SIG-M5 treated with dmso at 0.1 percent for 504 hours (cell line): Measurements from ENCODE around the gene NUP54.
A peak's percentile ranks its signal among the peaks of the same experiment; 100 is the strongest.

Source experiments
- DNase-seq: peaks from one replicate; lab custom pipeline; 2025; ENCODE audit not compliant: unreplicated experiment; lab: John Stamatoyannopoulos, UW

The NUP54 gene, protein sequence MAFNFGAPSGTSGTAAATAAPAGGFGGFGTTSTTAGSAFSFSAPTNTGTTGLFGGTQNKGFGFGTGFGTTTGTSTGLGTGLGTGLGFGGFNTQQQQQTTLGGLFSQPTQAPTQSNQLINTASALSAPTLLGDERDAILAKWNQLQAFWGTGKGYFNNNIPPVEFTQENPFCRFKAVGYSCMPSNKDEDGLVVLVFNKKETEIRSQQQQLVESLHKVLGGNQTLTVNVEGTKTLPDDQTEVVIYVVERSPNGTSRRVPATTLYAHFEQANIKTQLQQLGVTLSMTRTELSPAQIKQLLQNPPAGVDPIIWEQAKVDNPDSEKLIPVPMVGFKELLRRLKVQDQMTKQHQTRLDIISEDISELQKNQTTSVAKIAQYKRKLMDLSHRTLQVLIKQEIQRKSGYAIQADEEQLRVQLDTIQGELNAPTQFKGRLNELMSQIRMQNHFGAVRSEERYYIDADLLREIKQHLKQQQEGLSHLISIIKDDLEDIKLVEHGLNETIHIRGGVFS

DNA sequence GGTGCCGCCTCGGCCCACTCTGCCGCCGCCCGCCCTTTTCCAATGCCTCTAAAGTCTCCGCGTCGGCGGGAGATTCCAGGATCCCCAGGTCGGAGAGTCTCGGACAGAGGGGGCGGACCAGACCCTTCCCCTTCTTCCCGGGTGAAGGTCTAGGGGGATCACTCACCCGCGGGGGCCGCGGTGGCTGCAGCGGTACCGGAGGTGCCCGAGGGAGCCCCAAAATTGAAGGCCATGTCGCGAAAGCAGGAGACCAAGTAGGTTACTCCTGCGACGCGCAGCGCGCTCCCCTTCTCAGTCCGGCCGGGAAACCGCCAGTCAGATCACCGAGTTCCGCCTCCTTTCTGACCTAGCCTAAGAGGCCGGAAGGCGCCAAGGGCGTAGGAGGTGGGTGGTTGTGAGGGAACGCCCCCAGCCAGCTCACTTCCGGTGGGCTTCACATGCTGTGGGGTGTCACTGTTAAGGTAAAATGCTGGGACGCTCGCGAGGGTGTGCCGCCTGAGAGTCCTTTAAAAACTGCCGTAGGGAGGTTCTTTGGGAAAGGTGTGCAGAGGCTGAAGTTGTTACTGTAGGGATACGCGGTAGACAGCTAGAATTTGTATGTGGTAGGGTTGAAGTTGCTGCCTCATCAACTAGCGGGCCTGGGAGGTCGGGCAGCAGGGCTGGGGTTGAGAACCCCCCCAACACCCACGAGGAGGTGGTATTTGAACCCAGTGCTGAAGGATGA, at the start of gene NUP54:
NUP54 (minus strand) TSS at position 256 of the 724 bp plus-strand sequence; CDS start at position 233, 23 bp downstream.
- peak; percentile 93 for DNase-seq

DNA sequence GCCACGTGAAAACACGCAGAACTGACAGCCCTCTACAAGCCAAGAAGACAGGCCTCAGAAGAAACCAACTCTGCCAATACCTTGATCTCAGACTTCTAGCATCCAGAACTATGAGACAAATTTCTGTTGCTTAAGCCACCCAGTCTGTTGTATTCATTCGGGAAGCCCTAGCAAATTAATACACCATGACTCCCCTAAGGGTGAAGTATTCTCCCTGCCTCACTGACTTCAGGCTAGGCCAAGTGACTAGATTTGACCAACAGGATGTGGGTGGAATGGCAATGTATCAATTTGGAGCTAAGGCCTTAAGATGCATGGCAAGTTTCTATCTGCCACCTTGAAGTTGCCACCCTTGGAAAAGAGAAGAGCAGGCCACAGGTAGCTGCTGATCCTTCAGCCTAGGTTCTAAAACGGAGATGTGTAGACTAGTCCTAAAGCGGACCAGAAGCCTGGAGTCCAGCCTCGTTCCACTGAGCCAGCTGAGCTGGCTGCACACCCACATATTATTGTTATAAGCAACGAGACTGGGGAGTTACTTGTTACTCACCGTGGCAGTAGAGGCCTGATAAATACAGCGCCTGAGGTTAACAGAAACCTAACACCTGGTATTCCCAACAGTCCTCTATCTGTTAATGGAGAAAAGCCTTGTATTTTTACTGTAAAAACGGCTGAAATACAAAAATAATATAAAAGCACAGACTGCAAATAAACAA, 49.0 kb upstream of the NUP54 start:
- no peak for DNase-seq

DNA sequence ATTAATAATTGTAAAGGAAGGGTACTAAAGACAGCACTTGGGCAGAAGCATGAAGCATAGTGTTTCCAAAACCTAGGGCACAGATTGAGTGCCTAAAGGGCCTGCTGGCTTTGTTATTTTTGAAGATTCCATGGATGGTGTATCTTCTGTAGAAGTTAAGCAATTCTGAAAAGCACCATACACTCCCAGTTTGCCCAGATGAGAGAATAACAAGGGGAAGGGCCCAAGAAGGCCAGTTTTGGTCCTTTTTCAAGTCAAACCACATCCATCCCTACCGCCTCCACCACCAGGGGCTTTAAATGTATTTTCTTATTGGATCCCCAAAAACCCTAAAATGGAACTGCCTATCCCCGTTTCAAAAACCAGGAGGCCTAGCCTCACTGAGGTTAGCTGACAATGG, 48.2 kb upstream of the NUP54 start:
- no peak for DNase-seq

DNA sequence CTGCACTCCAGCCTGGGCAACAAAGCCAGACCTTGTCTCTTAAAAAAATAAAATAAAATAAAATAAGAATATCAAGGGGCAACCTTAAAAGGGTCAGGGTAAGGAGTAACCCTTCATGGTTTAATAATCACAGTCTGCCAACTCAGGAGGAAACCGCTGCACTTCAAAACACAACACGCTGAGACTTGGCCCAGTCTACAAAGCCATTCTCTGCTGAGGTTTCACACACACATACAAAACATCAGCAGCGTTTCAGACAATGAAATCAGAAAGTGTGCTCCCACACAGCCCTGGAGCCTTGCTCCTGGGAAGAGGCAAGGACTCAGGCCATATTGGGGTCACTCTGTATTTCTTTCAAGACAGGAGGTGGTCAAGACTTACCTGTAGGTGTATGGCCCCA, 47.1 kb upstream of the NUP54 start:
- no peak for DNase-seq

DNA sequence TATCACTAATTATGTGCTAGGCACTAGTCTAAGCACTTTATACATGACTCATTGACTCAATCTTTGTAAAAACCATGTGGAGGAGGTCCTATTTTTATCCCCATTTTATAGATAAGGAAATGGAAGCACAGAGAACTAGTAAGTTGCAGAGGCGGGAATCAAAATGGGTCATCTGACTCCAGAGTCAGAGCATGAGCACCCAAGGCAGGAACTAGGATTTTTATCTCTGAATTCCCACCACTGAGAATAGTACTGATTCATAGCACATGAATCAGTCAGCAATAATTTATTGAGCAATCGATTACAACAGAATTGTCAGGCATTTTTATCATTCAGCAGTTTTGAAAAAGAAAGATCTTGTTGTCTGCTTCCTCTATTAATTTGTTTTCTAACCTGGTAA, 46.1 kb upstream of the NUP54 start:
- DNase-seq: peak; percentile 62

DNA sequence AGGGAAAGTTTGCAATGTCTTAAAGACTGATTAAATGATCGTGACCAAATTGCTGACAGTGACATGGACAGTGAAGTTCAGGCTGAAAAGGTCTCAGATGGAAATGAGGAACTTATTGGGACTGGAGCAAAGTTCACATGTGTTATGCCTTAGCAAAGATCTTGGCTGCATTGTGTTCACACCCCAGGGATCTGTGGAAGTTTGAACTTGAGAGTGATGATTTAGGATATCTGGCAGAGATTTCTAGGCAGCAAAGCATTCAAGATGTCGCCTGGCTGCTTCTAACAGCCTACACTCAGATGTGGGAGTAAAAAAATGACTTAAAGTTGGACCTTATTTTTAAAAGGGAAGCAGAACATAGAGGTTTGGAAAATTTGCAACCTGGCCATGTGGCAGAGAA, 44.0 kb upstream of the NUP54 start:
- no peak for DNase-seq

DNA sequence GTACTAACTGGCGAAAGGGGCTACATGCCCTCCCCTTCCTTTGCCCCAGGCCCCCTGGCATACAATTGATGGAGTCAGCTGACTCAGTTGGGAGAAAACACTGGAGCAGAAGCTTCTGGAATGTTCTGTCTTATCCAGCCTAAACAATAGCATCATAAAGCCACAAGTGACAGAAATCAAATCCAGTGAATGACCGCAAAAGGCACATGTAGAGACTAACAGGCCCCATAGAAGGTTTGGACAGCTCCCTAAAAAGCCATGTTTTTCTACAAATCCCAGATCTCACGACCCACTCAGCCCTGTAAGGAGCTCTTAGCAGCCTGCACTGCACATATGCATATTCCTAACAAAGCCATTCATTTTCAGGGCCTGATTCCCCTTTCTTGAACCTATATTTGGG, 40.4 kb upstream of the NUP54 start:
- no peak for DNase-seq

DNA sequence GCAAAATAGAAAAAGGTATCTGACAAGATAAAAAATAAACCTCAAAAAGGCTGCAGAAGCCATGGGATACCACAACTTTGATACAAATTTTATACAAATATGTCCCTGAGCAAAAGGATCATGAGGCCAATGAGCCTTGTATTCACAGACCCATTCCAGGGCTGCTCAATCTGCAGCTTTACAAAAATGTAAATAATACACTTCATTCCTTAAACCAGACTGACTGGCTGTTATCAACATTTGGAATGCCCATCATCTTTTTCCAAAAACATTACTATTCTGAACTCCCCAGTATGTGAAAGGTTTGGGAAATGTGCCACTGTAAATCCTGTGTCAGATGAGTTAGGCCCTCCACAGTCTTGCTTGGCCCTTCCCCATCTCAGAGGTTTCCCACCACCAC, 40.0 kb upstream of the NUP54 start:
- no peak for DNase-seq

DNA sequence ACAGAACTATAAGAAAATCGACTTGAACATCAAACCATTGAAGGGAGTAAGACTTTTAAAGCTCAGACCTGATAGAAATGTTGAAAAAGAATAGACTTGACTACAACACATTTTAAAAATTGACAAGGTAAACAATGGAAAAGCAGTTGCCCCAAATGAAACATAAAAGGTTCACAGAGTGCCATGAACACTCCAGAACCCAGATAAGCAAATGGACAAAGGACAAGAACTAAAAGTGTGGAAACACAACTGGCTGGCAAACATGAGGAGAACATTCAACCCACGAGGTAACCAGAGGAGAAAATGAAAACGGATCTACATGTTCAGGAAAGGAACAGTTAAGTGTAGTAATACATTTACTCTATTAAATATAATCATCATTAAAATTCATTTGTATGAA, 39.0 kb upstream of the NUP54 start:
- DNase-seq: no peak

DNA sequence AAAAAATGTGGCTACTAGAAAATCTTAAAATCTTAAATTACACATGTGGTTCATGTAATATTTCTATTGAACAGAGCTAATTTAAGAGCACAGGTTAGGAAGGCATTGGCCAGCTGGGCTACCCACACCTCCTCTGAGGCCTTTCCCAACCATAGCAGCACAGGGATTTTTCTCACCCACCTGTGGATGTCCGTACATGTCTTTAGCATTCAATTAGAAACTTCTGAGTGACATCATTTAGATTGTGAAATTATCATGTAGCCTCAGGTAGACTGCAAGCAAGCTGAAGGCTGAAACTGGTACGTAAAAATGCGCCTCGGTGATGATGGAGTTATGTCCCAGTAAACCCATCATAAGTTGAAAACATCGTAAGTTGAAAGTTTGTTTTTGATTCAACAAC, 34.3 kb upstream of the NUP54 start:
- no peak for DNase-seq

DNA sequence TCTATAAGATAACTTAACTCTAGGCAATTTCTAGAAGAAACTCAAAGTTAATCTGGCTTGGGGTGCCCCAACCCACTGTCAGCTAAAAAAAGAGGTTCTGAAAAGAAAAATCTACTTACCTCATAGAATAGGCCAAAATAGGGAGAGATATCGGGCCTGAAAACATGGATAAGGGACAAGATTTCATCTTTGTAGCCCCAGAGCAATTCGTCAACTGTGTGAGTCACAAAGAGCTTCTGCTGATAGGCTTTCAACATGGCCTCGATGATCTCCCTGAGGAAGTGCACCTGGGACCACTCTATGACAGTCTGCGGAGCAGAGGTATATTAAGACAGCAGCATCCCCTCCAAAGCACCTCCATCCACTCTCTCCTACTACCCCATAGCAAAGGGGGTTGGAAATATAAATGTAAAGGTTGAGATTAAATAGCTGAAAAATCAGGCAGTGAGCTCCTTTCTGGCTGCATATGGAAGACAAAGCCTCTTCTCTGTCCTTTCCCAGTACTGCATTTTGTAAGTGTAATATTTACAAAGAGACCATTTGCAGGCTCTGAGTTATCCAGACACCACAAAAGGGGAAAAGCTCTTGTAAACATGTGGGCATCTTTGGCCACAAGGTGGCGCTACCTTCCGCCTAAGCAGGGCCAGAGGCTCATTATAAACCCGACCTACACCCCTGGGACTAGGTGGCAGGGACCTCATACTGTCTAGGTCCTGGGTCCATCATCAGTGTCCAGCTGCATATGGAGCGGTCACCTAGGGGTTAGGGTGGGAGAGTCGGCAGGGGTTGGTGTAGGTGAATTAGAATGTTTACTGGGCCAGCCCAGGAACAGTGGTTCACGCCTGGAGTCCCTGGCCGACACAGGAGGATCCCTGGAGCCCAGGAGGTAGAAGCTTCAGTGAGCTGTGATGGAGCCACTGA, 31.5 kb upstream of the NUP54 start:
- peak; percentile 77 for DNase-seq

DNA sequence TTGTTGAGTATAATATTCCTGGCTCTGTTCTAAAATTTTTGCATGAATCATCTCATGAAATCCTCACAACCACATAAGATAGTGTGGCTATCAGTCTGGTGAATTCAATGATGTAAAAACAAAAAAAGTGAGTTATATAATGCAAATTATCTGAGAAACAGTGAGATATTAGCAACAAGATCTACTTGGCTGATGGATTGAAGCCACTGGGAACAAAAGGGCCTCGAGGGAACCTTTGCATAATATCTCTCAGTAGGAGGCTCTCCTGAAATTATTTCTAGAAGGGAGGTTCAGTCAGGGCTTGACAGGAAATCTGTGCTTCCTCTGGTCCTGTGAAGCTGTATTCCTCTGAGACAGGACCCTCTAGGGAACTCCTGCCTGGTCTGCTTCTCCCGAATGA, 30.1 kb upstream of the NUP54 start:
- no peak for DNase-seq

DNA sequence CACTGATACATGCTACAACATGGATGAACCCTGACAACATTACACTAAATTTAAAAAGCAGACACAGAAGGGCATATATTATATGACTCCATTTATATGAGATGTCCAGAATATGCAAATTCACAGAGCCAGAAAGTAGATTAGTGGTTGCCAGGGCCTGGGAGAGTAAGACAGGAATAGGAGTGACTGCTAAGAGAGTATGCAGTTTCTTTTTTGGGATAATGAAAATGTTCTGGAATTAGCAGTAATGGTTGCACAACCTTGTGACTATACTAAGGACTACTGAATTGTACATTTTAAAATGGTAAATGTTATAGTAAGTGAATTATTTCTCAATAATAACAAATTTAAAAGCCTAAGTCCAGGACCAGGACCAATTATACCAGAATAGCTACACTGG, 29.5 kb upstream of the NUP54 start:
- no peak for DNase-seq

DNA sequence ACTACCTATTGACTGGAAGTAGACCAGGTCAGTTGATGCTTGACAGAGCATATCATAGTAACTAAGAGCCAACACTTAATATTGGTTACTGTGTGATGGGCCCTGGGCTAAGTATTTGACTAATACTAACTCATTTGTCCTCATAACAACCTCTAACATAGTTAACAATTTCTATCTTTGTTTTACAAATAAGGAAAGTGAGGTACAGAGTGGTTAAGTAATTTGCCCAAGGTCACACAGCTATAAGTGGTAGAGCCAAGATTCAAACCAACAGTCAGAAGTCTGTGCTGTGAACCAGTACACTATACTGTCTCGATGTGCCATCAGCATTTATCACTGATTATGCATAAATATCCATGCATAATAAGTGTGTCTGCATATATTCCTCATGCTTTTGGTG, 27.1 kb upstream of the NUP54 start:
- no peak for DNase-seq

DNA sequence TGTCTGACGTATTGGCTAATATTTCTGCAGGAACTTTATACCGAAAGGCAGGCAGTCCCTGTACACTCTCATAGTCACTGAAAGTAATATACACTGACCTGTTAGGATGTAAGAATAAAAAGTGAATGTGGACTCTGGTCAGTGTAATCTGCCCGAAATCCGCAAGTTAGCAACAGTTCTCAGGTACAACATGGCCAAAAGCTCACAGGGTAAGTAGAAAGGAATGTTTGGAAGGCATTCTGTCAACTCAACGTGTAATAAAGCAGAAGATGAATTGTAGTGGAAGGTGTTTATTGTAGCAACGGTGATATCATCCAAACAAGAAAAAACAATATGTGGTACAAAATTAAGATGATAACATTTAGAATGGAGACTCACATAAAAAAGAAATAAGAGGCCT, 26.0 kb upstream of the NUP54 start:
- no peak for DNase-seq

DNA sequence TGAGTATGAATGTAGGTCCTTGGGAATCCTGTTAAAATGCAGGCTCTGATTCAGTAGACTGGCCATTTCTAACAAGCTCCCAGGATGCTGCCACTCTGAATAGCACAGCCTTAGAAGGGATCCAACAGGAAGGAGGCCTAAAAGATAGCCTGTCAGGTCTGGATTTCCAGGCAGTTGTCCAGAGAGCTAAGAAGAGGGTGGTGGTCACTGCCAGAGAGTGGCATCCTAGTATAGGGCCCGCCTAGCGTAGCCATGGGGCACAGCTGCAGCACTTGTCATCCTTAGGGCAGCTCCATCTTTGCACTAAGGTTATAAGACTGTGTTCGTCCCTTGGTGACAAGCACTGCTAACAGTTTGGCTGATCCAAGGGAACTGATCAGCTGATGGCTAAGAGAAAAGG, 20.5 kb upstream of the NUP54 start:
- DNase-seq: no peak

DNA sequence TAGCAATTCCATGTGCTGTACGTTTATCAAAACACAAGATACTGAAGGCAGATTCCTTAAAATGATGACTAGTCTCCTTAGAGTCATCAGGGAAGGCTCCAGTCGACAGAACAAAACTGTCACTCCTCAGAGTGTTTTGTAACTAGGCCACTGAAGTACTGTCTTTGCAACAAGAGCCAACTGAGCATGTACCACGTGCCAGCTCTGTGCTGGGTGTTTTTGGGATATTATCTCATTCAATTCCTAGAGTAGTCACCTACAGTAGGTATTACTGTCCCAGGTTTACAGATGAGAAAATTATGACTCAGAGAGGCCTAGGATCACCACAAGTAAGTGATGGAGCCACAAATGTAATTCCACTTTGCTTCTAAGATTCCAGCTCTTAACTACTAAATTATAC, 18.3 kb upstream of the NUP54 start:
- DNase-seq: no peak

DNA sequence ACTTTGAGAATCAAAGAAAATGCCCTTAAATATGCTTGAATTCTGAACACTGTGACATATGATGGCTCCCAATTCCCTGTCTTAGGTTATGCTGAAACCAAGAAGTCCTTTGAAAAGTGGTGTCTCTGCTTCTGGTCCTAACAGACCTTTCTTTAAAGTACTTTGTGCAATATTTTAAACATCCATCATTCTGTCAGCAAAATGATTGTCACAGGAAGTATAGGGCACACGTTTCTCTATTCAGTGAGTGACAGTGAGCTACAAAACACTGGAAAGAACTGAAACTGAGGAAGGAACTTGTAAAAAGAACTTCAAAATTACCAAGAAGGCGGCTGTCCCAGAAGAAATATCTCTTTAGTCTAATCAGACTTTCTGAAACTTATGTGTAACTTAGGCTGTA, 12.2 kb upstream of the NUP54 start:
- DNase-seq: peak; percentile 20

DNA sequence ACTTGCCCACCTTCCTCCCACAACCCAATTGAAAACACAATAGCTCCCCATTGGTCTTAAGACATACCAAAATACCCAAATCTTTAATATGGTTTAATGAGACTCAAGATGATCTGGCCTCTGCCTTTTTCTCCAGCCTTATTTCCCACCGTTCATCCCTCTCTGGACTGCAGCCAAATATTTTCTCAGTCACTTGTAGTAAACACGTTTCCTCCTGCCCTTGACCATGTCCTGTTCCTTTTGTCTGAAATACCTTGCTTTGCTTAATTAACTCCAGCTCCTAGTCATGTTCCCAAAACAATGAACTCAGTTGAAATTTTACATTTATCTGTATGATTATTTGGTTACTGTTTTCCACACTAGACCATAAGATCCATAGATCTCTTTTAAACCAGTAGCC, 8.4 kb upstream of the NUP54 start:
- no peak for DNase-seq

DNA sequence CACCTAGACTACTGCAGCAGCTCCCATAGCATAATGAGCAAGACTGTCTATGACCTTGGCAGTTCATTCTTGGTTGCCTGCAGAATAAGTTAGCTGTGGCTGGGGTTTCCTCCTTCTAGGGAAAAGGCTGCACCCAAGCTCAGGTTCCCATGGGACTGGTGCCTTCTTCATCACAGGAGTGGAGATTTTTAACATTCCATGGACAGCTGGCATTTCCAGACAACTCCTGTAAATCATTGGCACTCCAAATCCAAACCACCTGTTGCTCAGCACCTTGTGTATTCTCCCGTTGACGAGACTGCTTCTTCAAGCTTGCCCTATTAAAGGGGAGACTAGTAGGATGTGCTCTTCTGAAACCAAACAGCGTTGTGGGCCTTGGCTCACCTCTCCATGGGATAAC, 7.8 kb upstream of the NUP54 start:
- DNase-seq: no peak

DNA sequence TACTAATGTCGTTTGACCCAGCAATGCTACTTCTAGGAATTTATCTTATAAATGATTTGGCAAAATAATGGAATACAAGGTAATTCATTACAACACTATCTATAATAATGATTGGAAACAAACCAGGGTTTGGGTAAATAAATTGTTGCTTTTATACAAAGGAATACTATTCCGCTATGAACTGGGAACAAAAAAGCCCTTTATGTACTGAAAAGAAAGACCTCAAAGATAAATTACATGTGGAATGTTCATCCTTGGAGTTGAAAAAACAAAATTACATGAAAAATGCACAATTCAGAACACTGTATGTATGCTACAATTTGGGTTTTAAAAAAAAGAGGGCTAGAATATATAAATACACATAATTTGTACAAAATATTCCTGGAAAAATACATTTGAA, 5.2 kb upstream of the NUP54 start:
- DNase-seq: no peak
